ENCODE data around the gene CCDC88C. TPM values are rescaled to one million over a fixed set of nuclear protein-coding genes. Genes with fewer than 3 reads are reported as not detected.

The CCDC88C gene
- total RNA-seq, 1 donor from 2014 or later: 40.6 TPM

- no peak for DNase-seq (ENCODE audit: extremely low read depth, low read depth, low spot score)
Observed at GRCh38 chr14:91380123-91380522, 37.5 kb downstream of the CCDC88C start.

GRCh38 chr14:91379579-91379932, 38.1 kb downstream of the CCDC88C start:
- no peak for DNase-seq (ENCODE audit: extremely low read depth, low read depth, low spot score)

GRCh38 chr14:91378930-91379578, 38.6 kb downstream of the CCDC88C start:
- no peak for DNase-seq (ENCODE audit: extremely low read depth, low read depth, low spot score)

- DNase-seq (ENCODE audit: extremely low read depth, low read depth, low spot score): no peak
Observed at GRCh38 chr14:91377700-91378652, 39.6 kb downstream of the CCDC88C start.

- DNase-seq (ENCODE audit: extremely low read depth, low read depth, low spot score): no peak
Observed at GRCh38 chr14:91376547-91377477, 40.8 kb downstream of the CCDC88C start.

- no peak for DNase-seq (ENCODE audit: extremely low read depth, low read depth, low spot score)
Observed at GRCh38 chr14:91375720-91376452, 41.7 kb downstream of the CCDC88C start.

GRCh38 chr14:91374879-91375702, 42.5 kb downstream of the CCDC88C start:
- DNase-seq (ENCODE audit: extremely low read depth, low read depth, low spot score): no peak

- no peak for DNase-seq (ENCODE audit: extremely low read depth, low read depth, low spot score)
Observed at GRCh38 chr14:91374287-91374878, 43.2 kb downstream of the CCDC88C start.

GRCh38 chr14:91373591-91374254, 43.9 kb downstream of the CCDC88C start:
- DNase-seq (ENCODE audit: extremely low read depth, low read depth, low spot score): no peak

GRCh38 chr14:91372671-91373495, 44.7 kb downstream of the CCDC88C start:
- no peak for DNase-seq (ENCODE audit: extremely low read depth, low read depth, low spot score)

- DNase-seq (ENCODE audit: extremely low read depth, low read depth, low spot score): no peak
Observed at GRCh38 chr14:91371990-91372375, 45.6 kb downstream of the CCDC88C start.

GRCh38 chr14:91371011-91371989, 46.3 kb downstream of the CCDC88C start:
- DNase-seq (ENCODE audit: extremely low read depth, low read depth, low spot score): no peak

- no peak for DNase-seq (ENCODE audit: extremely low read depth, low read depth, low spot score)
Observed at GRCh38 chr14:91369628-91370445, 47.8 kb downstream of the CCDC88C start.

GRCh38 chr14:91368776-91369416, 48.7 kb downstream of the CCDC88C start:
- DNase-seq (ENCODE audit: extremely low read depth, low read depth, low spot score): no peak
